A172 (cell line): Measurements from ENCODE around the gene CLDN2. TPM values are rescaled to one million over a fixed set of nuclear protein-coding genes. Genes with fewer than 3 reads are reported as not detected.
"Not testable (repeated sequence)": the region's sequence is repeated elsewhere in the genome, so short reads cannot be mapped to it uniquely, and the experiment has no call there.

Source experiments
- DNase-seq: peaks from one replicate; pipeline ENCODE4 v3.0.0-alpha.2; 2015; ENCODE audit warnings: low spot score
- total RNA-seq: library from RNA; depleted of rRNA; stranded (reverse); fragments of >200 nt; shearing (Covaris generic); gene quantifications from 2 replicates; pipeline ENCODE4 v1.2.3, GENCODE V29; 2014; rRNA removed

Gene CLDN2
- total RNA-seq = not detected in 2 replicates

DNA sequence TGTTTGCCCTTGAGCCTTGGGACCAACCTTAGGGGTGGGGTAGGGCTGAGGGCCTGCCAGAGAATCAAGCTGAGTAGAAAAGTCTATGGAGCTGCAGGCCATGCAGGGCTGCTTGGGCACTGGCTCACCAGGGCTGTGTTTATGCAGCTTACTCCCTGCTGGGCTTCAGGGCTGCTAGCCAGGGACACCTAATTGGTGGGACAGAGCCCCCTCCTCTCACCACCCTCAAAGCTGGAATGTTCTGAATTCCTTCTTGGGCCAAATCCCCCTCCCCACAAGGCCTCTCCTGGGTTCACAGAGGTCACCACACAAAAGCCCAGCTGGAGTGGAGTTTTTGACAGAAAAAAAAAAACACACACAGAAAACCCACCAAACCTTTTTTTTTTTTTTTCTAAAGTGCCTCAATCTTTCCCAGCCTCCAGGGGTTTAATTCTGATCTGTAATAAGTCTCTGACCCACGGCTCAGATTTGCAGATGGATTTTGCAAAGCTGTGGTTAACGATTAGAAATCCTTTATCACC lies at the start of gene CLDN2:
Gene CLDN2 (plus strand): TSS at position 471 of the 521 bp plus-strand sequence. CDS start 7,827 bp downstream, outside the sequence.
- no peak for DNase-seq

- DNase-seq = not testable (repeated sequence)
These were observed 47.4 kb upstream of the CLDN2 start for GRCh38 chrX:106872796-106873195.

DNA sequence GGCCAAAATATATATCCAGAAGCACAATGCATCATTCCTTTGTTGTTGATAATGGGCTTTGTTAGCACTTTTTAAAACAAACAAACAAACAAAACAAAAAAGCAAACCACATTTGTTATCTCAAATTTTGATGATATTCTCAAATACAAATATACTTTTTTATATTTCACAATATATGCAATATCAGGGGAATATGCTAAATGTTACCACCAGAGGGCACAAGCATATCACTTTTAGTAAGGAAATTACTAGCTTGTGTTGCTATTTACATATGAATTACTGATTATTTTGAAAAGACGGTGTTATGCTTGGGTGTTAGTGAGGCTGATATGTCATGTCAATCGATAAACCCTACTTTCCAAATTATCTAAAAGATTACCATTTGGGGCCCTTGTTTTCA lies 46.1 kb upstream of the CLDN2 start:
- DNase-seq = no peak

DNA sequence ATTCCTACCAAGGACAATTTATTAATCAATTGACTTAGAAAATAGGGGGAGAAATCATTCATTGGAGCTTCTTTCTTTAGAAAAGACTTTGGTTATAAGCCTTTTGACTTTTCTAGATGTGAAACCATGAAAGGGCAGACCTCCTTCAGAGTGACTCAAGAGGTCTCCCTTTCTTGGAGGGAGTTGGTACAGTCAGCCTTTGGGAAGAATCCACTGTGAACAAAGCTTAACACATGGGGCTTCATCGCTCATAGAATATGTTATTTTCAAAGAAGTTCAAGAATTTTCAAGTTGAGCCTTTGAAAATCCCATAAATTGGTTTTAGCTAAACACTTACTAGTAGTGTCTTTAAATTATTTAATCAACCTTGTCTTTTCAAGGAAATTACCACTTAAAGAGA lies 45.1 kb upstream of the CLDN2 start:
- DNase-seq = no peak

- DNase-seq = no peak
These were observed 30.7 kb upstream of the CLDN2 start for GRCh38 chrX:106889468-106889867.

- DNase-seq = no peak
These were observed 28.3 kb upstream of the CLDN2 start for GRCh38 chrX:106891762-106892460.

- peak; percentile 37 for DNase-seq
These were observed 25.8 kb upstream of the CLDN2 start for GRCh38 chrX:106894392-106894909.

GRCh38 chrX:106894978-106895452 lies 25.2 kb upstream of the CLDN2 start:
- peak; percentile 61 for DNase-seq

DNA sequence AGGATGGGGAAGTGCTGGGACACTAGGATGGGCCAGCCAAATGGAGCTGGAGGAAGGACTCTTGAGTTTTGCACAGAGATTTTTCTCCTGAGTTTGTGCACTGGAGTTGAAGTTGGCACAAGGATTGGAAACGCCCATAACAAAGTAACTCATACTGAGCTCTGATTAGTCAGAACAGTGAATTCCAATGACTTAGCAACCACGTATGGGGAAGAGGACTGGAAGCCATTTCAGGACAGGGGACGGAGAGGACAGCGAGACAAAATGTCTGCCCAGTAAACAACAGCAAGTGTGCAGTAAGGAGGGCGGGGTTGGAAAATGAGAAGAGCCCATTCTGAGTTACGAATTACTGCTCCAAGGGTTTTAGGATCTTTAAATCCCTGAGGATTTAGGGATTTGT lies 22.9 kb upstream of the CLDN2 start:
- peak; percentile 14 for DNase-seq

DNA sequence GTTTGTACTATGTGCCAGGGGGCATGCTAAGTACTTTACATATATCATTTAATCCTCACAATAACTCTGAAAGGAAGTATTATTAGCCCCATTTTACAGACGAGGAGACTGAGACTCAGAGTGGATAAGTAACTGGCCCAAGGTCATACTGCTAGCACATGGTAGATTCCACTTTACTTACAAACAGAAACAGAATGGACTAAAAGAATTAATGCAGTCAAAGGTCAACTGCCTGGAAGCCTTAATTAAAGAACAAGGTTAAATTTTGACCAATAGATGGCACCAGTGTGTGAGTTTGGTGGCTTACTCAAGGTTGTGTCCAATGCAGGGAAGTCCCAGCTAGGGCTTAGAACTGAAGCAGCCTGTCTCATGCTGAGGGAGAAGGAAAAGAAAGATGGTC lies 21.7 kb upstream of the CLDN2 start:
- DNase-seq = peak; percentile 23

DNA sequence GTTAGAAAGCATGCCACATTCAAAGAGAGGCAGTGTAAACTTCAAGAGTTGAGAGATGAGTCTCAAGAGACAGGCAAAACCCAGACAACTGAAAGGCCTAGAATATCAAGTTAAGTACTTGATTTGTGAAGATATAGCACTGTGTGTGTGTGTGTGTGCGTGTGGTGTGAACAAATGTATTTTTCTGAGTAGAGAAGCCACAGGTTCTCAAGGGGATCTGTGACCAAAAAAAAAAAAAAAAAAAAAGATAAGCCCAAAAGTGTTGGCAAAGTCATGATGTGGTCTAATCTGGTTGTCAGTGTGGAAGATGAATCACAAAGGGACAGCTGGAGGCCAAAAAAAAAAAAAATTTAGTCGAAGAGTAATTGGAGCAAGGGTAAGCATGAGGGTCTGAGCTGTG lies 20.9 kb upstream of the CLDN2 start:
- no peak for DNase-seq

DNA sequence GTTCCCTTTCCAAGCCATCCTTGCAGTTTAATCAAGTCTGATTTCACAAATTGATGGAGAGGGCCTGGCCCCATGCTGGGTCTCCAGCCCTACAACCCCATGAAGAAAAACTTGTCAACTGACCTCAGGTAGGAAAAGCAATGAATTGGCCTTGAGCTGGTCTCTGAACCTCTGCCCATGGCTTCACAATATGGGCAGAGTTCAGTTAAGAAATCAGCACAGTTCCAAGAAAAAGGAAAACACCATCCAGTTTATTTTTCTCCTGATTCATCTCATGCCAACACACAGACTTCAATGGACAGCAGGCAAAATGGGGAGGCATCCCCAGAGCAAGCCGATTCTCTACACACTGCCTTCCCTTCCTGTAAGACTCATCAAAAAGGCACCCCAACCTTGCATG lies 20.4 kb upstream of the CLDN2 start:
- DNase-seq = no peak

- DNase-seq = no peak
These were observed 18.9 kb upstream of the CLDN2 start for GRCh38 chrX:106901341-106901740.

- DNase-seq = no peak
These were observed 18.4 kb upstream of the CLDN2 start for GRCh38 chrX:106901781-106902219.

DNA sequence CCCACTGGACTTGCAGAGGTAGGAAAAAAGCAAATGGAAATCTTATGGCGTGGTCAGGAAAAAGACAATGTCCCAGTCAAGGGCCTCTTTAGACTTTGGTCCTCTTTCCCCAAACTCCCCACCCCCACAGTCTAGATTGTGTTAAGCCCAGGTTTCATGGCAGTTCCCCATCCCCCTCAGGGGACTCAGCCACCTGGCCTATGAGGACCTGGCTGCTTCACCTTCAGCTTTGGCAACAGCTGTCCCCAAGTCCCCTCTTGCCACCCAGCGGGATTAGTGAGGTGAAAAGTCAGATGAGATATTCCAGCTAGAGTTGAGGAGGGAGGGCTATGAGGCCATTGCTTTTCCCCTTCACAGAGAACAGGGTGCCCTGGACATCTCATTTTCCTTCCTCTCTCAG lies 17.5 kb upstream of the CLDN2 start:
- no peak for DNase-seq

GRCh38 chrX:106903291-106903824 lies 16.8 kb upstream of the CLDN2 start, which contains the start of gene RIPPLY1:
RIPPLY1 (minus strand) TSS chrX:106903341; CDS start chrX:106903287, 54 bp downstream.
- no peak for DNase-seq

GRCh38 chrX:106903856-106904528 lies 16.2 kb upstream of the CLDN2 start:
- DNase-seq = no peak

- DNase-seq = no peak
These were observed 15.0 kb upstream of the CLDN2 start for GRCh38 chrX:106905064-106905708.

DNA sequence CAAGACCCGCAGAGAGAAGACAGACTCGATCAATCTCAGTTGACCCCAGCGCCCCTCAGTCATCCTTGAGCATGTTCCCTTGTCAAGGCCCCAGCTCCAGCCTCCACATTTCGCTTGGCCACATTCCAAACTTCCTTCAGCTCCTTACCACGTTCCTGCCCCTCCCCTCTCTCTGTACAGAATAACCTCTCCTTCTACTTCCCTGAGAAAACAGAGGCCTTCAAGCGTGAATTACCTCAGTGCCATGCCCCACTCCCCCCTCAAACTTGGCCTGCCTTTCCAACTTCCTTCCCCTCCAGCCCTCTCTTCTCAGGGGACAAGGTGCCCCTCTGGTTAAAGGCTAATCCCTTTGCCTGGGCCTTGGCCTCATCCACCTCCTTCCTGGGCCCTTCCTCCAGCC lies 13.8 kb upstream of the CLDN2 start:
- DNase-seq = no peak

DNA sequence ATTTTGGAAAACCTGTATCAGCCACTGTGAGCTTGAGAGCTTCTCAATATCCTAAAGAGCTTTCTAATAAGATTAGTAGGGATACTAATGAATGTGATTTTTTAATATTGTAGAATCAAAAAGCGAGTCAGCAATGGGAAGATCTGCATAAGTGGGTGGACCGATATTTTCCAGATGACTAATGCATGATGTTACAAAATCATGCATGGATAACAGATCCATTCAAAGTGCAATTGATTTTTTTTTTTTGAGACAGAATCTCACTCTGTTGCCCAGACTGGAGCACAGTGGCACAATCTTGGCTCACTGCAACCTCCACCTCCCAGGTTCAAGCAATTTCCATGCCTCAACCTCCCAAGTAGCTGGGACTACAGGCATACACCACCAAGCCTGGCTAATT lies 7.3 kb upstream of the CLDN2 start:
- DNase-seq = no peak

DNA sequence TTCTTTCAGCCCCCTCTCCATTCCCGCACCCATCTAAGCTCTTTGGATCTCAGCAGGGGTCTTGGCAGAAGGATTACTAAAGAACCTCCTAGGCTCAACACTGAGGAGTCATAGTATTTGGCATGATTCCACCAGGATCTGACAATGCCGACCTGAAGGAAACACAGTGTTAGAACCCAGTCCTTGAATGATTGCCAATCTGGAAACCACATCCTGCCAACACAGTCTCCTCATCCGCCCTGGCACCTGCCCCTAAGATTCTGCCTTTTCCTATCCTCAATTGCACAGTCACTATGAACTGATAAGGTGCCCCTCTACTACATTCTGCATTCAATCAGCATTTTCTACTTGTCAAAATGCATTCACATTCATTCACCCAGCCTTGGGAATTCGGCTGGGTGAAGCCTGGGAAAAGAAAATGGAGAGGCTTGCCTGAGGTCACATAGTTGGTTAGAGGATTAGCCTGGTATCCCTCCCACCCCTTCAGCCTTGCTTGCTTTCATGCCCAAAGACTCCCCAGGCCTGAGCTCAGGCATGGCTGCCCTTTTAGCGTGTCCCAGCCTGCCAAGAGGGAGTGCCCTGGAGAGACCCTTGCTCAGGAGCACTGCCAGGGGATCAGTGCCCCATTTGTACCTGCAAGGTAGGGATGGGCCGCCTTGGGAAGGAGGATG lies 2.2 kb upstream of the CLDN2 start:
- DNase-seq = peak; percentile 84
